WTC11 (cell line): Measurements from ENCODE around the gene RFTN2. TPM values are rescaled to one million over a fixed set of nuclear protein-coding genes. Genes with fewer than 3 reads are reported as not detected.

Source experiments
- ATAC-seq: fragments of 200-7000 bp; cut with Tn5 transposase; 2 replicates; pipeline ENCODE4 v1.10.0; 2021; ENCODE audit warnings: mild to moderate bottlenecking, moderate library complexity
- CTCF ChIA-PET: fragments of 300-600 bp; sonication (Branson Sonifier 250); formaldehyde crosslinking; loops from one replicate; lab custom pipeline; 2021; ENCODE audit warnings: antibody characterized with exemption; lab: Charles Lee
- POLR2A ChIA-PET: fragments of 350-600 bp; sonication (Branson Sonifier 250); formaldehyde crosslinking; loops from one replicate; lab custom pipeline; 2021; ENCODE audit warnings: antibody characterized with exemption; lab: Charles Lee
- DNase-seq: peaks from one replicate; pipeline ENCODE4 v3.0.0; 2021; ENCODE audit warnings: low spot score
- H3K27ac Mint-ChIP-seq: 2 replicates; pipeline ENCODE4 v1.8.0; 2021; ENCODE audit warnings: mixed read lengths
- H3K27me3 Mint-ChIP-seq: 2 replicates; pipeline ENCODE4 v1.8.0; 2021; ENCODE audit warnings: low read depth, mild to moderate bottlenecking, moderate library complexity, mixed read lengths
- H3K36me3 Mint-ChIP-seq: 2 replicates; pipeline ENCODE4 v1.8.0; 2021; ENCODE audit warnings: mixed read lengths
- H3K4me1 Mint-ChIP-seq: 2 replicates; pipeline ENCODE4 v1.8.0; 2022; ENCODE audit warnings: mixed read lengths
- H3K4me3 Mint-ChIP-seq: 2 replicates; pipeline ENCODE4 v1.8.0; 2021; ENCODE audit warnings: mild to moderate bottlenecking, moderate library complexity, mixed read lengths
- H3K9me3 Mint-ChIP-seq: 2 replicates; pipeline ENCODE4 v1.8.0; 2021; ENCODE audit warnings: mixed read lengths
- AR ChIP-seq: fragments of 250-450 bp; sonication (Bioruptor Pico); IDR thresholded peaks from 2 replicates; pipeline ENCODE4 v1.9.0; 2021; ENCODE audit warnings: mild to moderate bottlenecking
- CREB1 ChIP-seq: sonication (generic); formaldehyde crosslinking; IDR thresholded peaks from 2 replicates; pipeline ENCODE4 v1.8.0; 2023; ENCODE audit warnings: mild to moderate bottlenecking, missing genetic modification reagents
- ESRRA ChIP-seq: sonication (generic); formaldehyde crosslinking; IDR thresholded peaks from 2 replicates; pipeline ENCODE4 v1.8.1; 2022; ENCODE audit warnings: mild to moderate bottlenecking, missing genetic modification reagents, borderline replicate concordance
- HMGXB4 ChIP-seq: sonication (generic); formaldehyde crosslinking; IDR thresholded peaks from 2 replicates; pipeline ENCODE4 v1.8.1; 2023; ENCODE audit warnings: mild to moderate bottlenecking, moderate library complexity, missing genetic modification reagents
- NR1H2 ChIP-seq: sonication (generic); formaldehyde crosslinking; IDR thresholded peaks from 2 replicates; pipeline ENCODE4 v1.9.0; 2021; ENCODE audit warnings: mild to moderate bottlenecking, moderate library complexity, missing genetic modification reagents
- PRDM15 ChIP-seq: sonication (generic); formaldehyde crosslinking; IDR thresholded peaks from 2 replicates; pipeline ENCODE4 v1.8.0; 2022; ENCODE audit warnings: missing genetic modification reagents
- PREB ChIP-seq: sonication (generic); formaldehyde crosslinking; IDR thresholded peaks from 2 replicates; pipeline ENCODE4 v1.8.1; 2022; ENCODE audit warnings: mild to moderate bottlenecking, missing genetic modification reagents, moderate library complexity, borderline replicate concordance
- RORB ChIP-seq: fragments of 250-450 bp; sonication (Bioruptor Pico); IDR thresholded peaks from 2 replicates; pipeline ENCODE4 v1.9.0; 2021; ENCODE audit warnings: mild to moderate bottlenecking
- ZNF121 ChIP-seq: sonication (generic); formaldehyde crosslinking; IDR thresholded peaks from 2 replicates; pipeline ENCODE4 v1.8.0; 2023; ENCODE audit warnings: missing genetic modification reagents
- ZNF263 ChIP-seq: sonication (generic); formaldehyde crosslinking; IDR thresholded peaks from 2 replicates; pipeline ENCODE4 v1.8.1; 2022; ENCODE audit warnings: low read depth, mild to moderate bottlenecking, moderate library complexity, missing genetic modification reagents
- ZNF281 ChIP-seq: sonication (generic); formaldehyde crosslinking; IDR thresholded peaks from 2 replicates; pipeline ENCODE4 v1.8.0; 2023; ENCODE audit warnings: mild to moderate bottlenecking, missing genetic modification reagents
- ZNF425 ChIP-seq: fragments of 250-450 bp; sonication (Bioruptor Pico); conservative IDR thresholded peaks from 2 replicates; pipeline ENCODE4 v1.9.0; 2021; ENCODE audit warnings: mild to moderate bottlenecking
- ZNF512 ChIP-seq: sonication (generic); formaldehyde crosslinking; IDR thresholded peaks from 2 replicates; pipeline ENCODE4 v1.8.1; 2022; ENCODE audit warnings: missing genetic modification reagents, borderline replicate concordance
- ZSCAN18 ChIP-seq: fragments of 250-450 bp; sonication (Bioruptor Pico); IDR thresholded peaks from 2 replicates; pipeline ENCODE4 v2.1.2; 2022; ENCODE audit warnings: mild to moderate bottlenecking, moderate library complexity
- total RNA-seq: library from RNA; stranded (reverse); gene quantifications from 3 replicates; pipeline ENCODE4 v1.2.3, GENCODE V29; 2021

The RFTN2 gene
- total RNA-seq, 1 experiment from 2014 or later = 1.9 TPM

- peak; percentile 19; the same call in 1 of the 2 replicates for TF ChIP-seq HMGXB4 (CRISPR knock-in tag)
- no peak for TF ChIP-seq ZSCAN18 (CRISPR knock-in tag)
- TF ChIP-seq ZNF512 (CRISPR knock-in tag) = no peak
- no peak for TF ChIP-seq CREB1 (CRISPR knock-in tag)
- TF ChIP-seq, all 79 proteins: peak for 2
Observed at GRCh38 chr2:197599285-197599965, 76.0 kb downstream of the RFTN2 start (continued).

- DNase-seq = no peak
- no peaks in the 10 kb centered on the region; the same call in 1 of the 2 replicates for H3K27me3 Mint-ChIP-seq
- H3K27ac Mint-ChIP-seq = no peak overlapping the region
- no peak overlapping the region for H3K4me3 Mint-ChIP-seq
- H3K36me3 Mint-ChIP-seq = peaks cover 48% of the 10 kb centered on the region
- TF ChIP-seq PREB (no peak), RORB (CRISPR knock-in tag) (no peak), PRDM15 (CRISPR knock-in tag) (peak; percentile 79), AR (no peak)
- H3K9me3 Mint-ChIP-seq = peaks cover 19% of the 10 kb centered on the region
- POLR2A ChIA-PET = no interaction called here
- ATAC-seq = no peak
- CTCF ChIA-PET = no interaction called here
- peaks cover 59% of the 10 kb centered on the region for H3K4me1 Mint-ChIP-seq
Observed at GRCh38 chr2:197598450-197598849, 76.9 kb downstream of the RFTN2 start.

GRCh38 chr2:197597166-197597565, 78.2 kb downstream of the RFTN2 start:
- ATAC-seq = no peak
- no peak for DNase-seq
- Mint-ChIP-seq H3K27ac (peak overlapping the region; percentile 35), H3K4me3 (no peak overlapping the region), H3K9me3 (peaks cover 12% of the 10 kb centered on the region), H3K27me3 (no peaks in the 10 kb centered on the region), H3K36me3 (peaks cover 53% of the 10 kb centered on the region), H3K4me1 (peaks cover 59% of the 10 kb centered on the region)
- POLR2A ChIA-PET = interaction anchor here (0.6 kb wide), 1 partner anchor 21 kb away, joined by 3 read pairs; no protein-coding TSS in a partner anchor
- CTCF ChIA-PET = no interaction called here
- no peak for TF ChIP-seq ZNF121
- TF ChIP-seq ZNF425 (CRISPR knock-in tag) = no peak
- no peak for TF ChIP-seq ESRRA
- TF ChIP-seq ZNF263 (CRISPR knock-in tag) = no peak
- no peak for TF ChIP-seq ZNF281 (CRISPR knock-in tag)
- TF ChIP-seq NR1H2 (CRISPR knock-in tag) = no peak
